ENCODE measurements around the gene CCDC40.

- TF ChIP-seq CTCF (IDR thresholded peaks at IDR 0.05): no peak
- no peak for TF ChIP-seq POLR2A (IDR thresholded peaks at IDR 0.05)
These were observed 70.3 kb downstream of the CCDC40 start for GRCh38 chr17:80106751-80107150.

Data from heart left ventricle (tissue), 13 donors.